ENCODE results near the gene DPM3. TPM values are rescaled to one million over a fixed set of nuclear protein-coding genes. Genes with fewer than 3 reads are reported as not detected.

DPM3 gene
- total and polyA plus RNA-seq, 2 of the 13 experiments (the other 11 are each of a cell fraction or from before 2014, with no cell fraction given), result 23.2 to 53.4 TPM

- peak in 1 of 2 experiments; percentile 70; a peak in 1 of 4 replicates for TF ChIP-seq KLF16 (CRISPR knock-in tag; IDR thresholded peaks at IDR 0.05)
- 0 out of 2 replicates have a peak, but pooled peaks have one; percentile 25 for TF ChIP-seq PAXIP1 (CRISPR knock-in tag; conservative IDR thresholded peaks at IDR 0.05)
- peak; percentile 67; the same call in 1 of the 2 replicates for TF ChIP-seq CSRNP1 (CRISPR knock-in tag; IDR thresholded peaks at IDR 0.05)
- TF ChIP-seq HOXA3 (CRISPR knock-in tag; IDR thresholded peaks at IDR 0.05), result peak; percentile 33
- peak; percentile 76 for TF ChIP-seq TEAD3 (CRISPR knock-in tag; optimal IDR thresholded peaks at IDR 0.05; ENCODE audit: borderline replicate concordance)
- TF ChIP-seq IKZF1 (IDR thresholded peaks at IDR 0.05), result no peak
- TF ChIP-seq ZBTB43 (CRISPR knock-in tag; conservative IDR thresholded peaks at IDR 0.05), result peak; percentile 68
- TF ChIP-seq TMF1 (CRISPR knock-in tag; IDR thresholded peaks at IDR 0.05; ENCODE audit: low read depth), result no peak
- TF ChIP-seq ARNT (IDR thresholded peaks at IDR 0.05), result no peak
- no peak for TF ChIP-seq MXD1 (CRISPR knock-in tag; IDR thresholded peaks at IDR 0.05)
- no peak for TF ChIP-seq NCOA1 (CRISPR knock-in tag; IDR thresholded peaks at IDR 0.05)
- no peak; the same call in 1 of the 2 replicates for TF ChIP-seq AKAP8 (CRISPR knock-in tag; IDR thresholded peaks at IDR 0.05)
- peak; percentile 83; the same call in 1 of the 2 replicates for TF ChIP-seq POLR2AphosphoS2 (IDR thresholded peaks at IDR 0.05; ENCODE audit: low read depth, low read length)
- no peak for TF ChIP-seq ZBTB44 (CRISPR knock-in tag; IDR thresholded peaks at IDR 0.05)
- TF ChIP-seq PCBP2 (optimal IDR thresholded peaks at IDR 0.05; ENCODE audit: low read depth, low read length, poor library complexity, severe bottlenecking), result no peak
- TF ChIP-seq MEF2D (CRISPR knock-in tag; IDR thresholded peaks at IDR 0.05), result peak; percentile 57; the same call in 1 of the 2 replicates
- no peak for TF ChIP-seq GLMP (CRISPR knock-in tag; IDR thresholded peaks at IDR 0.05; ENCODE audit: borderline replicate concordance)
- TF ChIP-seq SMYD3 (CRISPR knock-in tag; IDR thresholded peaks at IDR 0.05), result peak; percentile 82; the same call in 1 of the 2 replicates
- no peak for TF ChIP-seq ZNF34 (CRISPR knock-in tag; IDR thresholded peaks at IDR 0.05; ENCODE audit: borderline replicate concordance)
- no peak; the same call in 1 of the 2 replicates for TF ChIP-seq ZNF224 (CRISPR knock-in tag; IDR thresholded peaks at IDR 0.05)
- 0 out of 2 replicates have a peak, but pooled peaks have one; percentile 41 for TF ChIP-seq ZFP37 (CRISPR knock-in tag; IDR thresholded peaks at IDR 0.05; ENCODE audit: borderline replicate concordance)
Measured at GRCh38 chr1:155134880-155135414, 5.4 kb downstream of the DPM3 start (continued).
